HG03575 (cell line): ENCODE results near the gene YEATS2.
"Not testable (repeated sequence)": the region's sequence is repeated elsewhere in the genome, so short reads cannot be mapped to it uniquely, and the experiment has no call there.

Experiments used
- ATAC-seq: cut with Tn5 transposase; IDR thresholded peaks from one replicate; pipeline ENCODE4 v1.9.1; 2021; ENCODE audit not compliant: unreplicated experiment, insufficient number of reproducible peaks, low FRiP score; ENCODE audit errors: extremely low read depth

The YEATS2 gene

DNA sequence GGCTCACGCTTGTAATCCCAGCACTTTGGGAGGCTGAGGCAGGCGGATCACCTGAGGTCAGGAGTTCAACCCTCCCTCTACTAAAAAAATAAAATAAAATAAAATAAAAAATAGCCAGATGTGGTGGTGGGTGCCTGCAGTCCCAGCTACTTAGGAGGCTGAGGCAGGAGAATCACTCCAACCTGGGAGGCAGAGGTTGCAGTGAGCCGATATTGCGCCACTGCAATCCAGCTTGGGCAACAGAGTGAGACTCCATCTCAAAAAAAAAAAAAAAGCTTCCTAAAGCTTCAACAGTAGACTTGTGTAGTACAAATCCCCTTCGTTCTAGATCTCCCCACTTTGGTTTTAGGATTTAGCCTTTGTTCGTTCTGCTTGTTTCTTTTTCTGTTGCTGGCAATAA lies 6.3 kb downstream of the YEATS2 start:
- not testable (repeated sequence) for ATAC-seq

DNA sequence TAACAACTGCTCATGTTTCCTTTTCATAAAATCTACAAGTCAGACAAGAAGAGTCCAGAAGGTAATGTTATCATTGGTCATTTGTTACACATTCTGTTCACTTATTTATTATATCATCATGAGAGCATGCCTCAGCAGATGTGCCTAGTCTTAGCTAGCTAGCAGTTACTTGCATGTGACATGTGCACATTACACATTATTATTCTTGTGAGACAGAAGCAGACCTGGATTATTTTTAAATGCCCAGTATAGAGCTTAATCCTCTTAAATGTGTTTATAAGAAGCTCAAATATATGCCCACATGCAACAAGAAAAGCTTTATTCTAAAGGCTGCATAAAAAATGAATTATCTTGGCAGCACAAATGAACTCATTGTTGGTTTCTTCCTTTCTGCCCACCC lies 12.6 kb downstream of the YEATS2 start:
- ATAC-seq = no peak

DNA sequence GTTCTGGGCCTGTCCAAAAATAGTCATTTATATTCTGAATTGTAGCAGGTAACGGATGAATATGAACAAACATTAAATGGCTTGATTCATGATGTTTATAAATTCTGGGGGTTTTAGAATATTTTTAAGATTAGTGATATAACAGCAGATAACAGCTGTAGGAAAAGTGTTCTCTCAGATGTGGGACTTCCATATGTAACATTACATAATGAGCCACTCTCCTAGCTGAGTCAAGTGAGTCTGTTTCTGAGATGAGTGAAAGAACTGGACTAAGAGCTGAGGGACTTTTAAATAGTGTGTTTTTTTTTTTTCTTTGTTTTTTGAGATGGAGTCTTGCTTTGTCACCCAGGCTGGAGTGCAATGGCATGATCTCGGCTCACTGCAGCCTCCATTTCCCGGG lies 13.9 kb downstream of the YEATS2 start:
- ATAC-seq = no peak

DNA sequence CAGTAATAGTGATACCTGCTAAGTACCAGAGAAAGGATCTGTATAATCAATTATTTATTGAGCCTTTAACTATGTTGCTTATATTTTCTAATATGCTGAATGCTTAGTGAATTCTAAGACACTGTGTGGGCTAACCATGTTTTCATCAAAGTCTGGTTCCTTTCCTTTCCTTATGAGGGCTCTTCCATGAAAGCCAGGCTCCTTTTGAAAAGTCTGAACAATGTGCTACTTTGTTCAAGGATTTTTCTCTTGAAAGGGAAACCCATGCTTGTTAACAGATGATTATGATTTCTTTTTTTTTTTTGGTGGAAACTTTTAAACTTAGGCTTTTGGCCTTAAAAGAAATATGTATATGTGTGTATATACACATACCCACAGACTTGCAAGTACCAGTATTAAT lies 17.0 kb downstream of the YEATS2 start:
- ATAC-seq = no peak

DNA sequence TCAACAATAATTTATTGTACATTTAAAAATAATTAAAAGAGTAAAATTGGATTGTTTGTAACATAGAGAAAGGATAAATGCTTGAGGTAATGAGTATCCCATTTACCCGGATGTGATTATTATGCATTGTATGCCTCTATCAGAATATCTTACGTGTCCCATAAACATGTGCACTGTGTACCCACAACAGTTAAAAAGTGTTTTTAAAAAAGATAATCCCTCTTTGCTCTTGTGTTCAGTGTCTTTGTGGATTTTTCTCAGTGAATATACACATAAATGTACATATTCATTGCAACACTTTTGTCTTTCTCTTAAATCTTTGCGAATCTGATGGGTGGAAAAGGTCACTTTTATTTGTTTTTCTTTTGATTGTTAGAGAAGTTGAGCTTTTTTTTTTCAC lies 20.4 kb downstream of the YEATS2 start:
- ATAC-seq = no peak

DNA sequence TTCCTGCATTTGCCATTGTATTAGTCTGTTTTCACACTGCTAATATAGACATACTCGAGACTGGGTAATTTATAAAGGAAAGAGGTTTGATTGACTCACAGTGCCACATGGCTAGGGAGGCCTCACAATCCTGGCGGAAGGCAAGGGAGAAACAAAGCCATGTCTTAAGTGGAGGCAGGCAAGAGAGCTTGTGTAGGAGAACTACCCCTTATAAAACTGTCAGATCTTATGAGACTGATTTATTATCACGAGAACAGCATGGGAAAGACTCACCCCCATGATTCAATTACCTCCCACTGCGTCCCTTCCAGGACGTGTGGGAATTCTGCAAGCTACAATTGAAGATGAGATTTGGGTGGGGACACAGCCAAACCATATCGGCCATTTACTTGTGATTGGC lies 27.8 kb downstream of the YEATS2 start:
- ATAC-seq = no peak

DNA sequence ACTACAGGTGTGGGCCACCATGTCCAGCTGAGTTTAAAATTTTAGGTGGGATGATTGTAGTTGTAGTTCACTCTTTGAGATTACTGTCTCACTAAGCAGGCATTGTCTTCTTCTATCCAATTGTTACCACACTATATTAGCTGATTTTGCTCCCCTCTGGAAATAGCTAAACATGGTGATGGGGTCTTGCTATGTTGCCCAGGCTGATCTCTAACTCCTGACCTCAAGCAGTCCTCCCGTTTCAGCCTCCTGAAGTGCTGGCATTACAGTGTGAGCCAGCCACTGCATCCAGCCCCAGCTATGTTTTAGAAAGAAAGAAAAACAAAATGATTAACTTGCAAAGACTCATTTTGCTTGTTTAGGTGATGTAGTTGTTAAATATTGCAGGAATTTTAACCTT lies 30.6 kb downstream of the YEATS2 start:
- ATAC-seq = no peak

DNA sequence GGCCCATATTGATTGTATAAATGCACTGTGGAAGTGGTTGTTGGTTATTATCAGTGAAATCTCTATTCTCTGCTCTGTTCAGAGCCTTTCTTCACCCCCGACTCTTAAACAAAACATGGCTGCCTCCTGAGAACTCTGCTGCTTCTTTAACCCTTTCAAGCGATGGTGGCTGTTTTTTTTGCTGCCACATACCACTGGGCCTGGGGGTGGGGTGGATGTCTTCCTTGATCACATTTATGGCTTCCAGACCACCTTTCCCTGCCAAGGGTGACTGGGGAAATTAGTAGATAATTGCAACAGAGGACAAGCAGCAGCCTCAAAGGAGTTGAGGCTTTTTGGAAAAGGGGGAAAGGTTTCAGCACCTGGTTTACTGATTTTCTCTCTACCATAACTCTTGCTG lies 32.8 kb downstream of the YEATS2 start:
- no peak for ATAC-seq

DNA sequence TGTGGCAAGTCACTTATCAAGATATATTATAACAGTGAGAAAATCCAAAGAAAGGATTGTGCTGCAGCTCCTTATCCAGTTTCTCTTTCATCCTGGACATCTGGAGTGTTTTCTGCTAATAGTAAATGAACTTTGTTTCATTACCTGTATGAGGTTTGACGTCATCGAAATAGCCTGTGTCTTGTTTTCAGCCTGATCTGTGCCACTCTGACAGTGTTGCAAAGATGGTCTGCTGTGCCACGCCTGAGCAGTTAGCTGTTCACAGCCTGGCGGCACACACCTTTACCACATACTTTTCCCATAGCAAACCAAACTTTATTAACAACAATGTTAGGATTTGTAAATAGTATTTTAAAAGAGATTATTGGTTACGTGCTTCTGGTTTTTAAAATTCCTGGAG lies 34.0 kb downstream of the YEATS2 start:
- no peak for ATAC-seq

DNA sequence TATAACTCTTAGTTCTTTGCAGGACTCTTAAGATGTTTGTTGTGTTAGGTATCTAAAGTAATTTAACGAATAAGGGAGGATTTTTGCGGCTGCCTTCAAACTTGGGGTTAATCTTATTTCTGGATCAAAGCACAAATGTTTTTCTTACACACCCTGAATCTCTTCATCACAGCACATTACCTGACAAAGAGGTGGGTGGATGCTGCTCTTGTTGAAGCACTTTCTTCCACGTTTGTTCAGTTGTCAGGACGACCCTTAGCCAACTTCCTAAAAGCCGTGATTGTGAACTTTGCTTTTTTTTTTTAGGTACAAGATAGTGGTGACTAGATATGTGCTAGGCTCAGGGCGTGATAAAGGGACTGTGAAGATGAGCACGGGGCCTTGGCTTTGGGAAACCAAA lies 36.0 kb downstream of the YEATS2 start:
- no peak for ATAC-seq

DNA sequence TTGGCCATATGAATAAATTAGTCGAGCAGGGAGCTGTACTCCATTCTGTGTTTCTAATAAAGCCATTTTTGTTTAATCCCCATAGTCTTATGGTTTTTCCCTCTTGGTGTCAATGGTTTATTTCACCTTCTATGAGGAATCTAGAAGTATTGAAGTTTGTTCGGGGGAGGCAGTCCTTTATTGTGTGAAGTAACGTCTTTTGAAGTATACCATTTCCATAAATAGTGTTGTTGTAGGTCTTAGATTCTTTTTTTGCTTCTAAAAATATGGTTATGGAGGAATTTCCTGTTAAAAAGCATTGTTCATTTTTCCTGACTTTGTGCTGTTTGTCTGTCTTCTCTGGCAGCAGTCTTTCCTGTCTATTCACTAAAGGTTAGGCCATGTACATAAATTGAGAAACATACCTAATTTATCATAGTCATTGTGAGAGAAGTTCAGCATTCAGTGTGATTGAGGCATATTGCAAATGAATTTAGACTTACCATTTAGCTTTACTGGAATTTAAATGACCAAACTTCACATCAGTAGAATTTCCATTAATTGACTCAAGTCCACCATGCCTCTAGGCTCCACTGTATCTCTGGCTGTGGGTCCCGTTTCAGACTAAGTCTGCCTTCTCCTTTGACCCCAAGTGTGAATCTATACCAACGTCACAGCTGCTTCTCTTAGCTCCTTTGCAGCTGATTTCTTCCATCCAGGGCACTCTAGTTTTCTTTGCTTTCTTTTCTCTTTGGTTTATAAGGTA lies 37.3 kb downstream of the YEATS2 start:
- no peak for ATAC-seq

DNA sequence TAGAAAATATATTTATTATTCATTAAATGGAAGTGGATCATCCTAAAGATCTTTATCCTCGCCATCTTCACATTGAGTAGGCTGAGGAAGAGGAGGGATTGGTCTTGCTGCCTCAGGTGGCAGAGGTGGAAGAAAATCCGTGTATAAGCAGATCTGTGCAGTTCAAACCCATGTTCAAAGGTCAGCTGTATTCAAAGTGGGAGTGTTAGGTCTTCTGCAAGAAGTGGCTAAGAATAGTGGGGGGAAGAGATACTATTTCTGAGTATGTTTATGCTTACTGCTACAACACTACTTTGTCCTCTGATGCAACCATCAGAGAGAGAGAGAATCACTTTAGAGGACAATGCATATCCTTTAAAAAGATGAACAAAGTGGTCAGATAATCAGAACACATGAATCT lies 39.5 kb downstream of the YEATS2 start:
- ATAC-seq = no peak

DNA sequence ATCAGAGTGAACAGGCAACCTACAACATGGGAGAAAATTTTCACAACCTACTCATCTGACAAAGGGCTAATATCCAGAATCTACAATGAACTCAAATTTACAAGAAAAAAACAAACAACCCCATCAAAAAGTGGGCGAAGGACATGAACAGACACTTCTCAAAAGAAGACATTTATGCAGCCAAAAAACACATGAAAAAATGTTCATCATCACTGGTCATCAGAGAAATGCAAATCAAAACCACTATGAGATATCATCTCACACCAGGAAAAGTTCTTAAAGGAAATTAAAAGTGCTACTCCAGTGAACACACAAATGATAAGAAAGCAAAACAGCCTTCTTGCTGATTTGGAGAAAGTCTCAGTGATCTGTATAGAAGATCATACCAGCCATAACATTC lies 42.6 kb downstream of the YEATS2 start:
- ATAC-seq = not testable (repeated sequence)

DNA sequence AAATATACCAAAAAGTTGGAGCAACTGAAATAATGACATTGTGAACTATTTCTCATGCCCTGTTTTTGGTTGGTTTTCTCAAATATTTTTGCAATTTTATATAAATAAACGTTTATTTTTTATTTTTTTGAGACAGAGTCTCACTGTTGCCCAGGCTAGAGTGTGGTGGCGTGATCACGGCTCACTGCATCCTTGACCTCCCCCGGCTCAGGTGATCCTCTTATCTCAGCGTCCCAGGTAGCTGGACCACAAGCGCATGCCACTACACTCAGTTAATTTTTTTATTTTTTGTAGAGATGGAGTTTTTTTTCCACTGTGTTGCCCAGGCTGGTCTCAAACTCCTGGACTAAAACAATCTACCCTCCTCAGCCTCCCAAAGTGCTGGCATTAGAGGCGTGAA lies 45.6 kb downstream of the YEATS2 start:
- no peak for ATAC-seq

DNA sequence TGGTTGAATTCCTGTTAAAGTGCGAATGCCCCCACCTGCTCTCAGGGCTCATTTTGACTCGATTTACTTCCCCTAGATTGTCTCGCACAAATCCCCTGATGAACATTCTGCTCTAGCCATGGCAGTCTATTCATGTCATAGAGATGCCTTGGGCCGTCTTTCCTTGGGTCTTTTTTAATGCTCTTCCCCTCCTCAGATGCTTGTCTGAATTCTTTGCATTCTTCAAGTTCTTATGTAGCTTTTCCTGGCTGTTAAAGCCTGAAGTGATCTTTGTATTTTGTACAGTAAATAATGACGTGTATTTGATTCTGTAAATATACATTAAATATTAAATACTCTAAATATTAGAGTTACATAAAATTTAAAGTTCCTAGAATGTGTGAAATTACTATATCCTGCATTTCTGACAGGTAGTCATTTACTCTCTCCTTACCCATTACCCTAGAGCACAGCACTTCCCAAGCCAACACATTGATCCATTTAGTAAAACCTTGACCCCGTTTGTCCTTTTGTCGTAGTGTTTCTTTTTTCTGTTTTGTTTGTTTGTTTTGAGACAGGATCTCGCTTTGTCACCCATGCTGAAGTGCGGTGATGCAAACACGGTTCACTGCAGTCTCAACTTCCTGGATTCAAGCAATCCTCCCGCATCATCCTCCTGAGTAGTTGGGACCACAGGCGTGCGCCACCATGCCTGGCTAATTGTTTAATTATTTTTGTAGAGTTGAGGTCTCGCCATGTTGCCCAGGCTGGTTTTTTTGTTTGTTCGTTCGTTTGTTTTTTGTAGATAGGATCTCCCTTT lies 47.9 kb downstream of the YEATS2 start:
- ATAC-seq = no peak

DNA sequence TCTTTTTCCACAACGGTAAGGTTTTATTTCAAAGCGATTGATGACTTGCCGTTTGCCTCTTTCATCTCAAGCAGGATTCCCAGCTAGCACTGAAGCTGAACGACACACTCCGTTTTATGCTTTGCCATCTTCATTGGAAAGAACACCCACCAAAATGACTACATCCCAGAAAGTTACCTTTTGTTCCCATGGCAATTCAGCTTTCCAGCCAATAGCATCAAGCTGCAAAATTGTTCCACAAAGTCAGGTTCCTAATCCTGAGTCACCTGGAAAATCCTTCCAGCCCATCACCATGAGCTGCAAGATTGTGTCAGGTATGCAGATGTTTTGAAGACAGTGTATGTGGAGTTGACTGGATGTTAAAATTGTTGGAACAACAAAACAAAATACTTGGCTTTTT lies 56.5 kb downstream of the YEATS2 start:
- no peak for ATAC-seq

DNA sequence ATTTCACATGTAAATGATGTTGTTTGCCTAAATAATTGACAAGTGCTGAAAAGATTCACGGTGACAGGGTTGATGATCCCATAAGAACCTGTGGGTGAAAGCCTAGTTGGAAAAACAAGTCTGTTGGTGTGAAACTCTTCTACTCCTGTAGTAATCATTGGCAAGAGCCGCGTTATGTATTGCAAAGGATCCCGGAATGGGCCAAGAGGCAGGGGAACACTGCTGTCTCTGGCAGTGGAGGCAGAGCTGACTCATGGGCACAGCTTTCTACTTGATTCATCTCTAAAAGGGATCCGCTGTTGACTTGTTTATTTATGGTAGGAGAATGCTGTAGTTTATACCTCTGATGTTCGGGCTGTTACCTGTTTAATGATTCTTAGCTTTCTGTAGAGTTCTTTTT lies 64.7 kb downstream of the YEATS2 start:
- ATAC-seq = no peak

DNA sequence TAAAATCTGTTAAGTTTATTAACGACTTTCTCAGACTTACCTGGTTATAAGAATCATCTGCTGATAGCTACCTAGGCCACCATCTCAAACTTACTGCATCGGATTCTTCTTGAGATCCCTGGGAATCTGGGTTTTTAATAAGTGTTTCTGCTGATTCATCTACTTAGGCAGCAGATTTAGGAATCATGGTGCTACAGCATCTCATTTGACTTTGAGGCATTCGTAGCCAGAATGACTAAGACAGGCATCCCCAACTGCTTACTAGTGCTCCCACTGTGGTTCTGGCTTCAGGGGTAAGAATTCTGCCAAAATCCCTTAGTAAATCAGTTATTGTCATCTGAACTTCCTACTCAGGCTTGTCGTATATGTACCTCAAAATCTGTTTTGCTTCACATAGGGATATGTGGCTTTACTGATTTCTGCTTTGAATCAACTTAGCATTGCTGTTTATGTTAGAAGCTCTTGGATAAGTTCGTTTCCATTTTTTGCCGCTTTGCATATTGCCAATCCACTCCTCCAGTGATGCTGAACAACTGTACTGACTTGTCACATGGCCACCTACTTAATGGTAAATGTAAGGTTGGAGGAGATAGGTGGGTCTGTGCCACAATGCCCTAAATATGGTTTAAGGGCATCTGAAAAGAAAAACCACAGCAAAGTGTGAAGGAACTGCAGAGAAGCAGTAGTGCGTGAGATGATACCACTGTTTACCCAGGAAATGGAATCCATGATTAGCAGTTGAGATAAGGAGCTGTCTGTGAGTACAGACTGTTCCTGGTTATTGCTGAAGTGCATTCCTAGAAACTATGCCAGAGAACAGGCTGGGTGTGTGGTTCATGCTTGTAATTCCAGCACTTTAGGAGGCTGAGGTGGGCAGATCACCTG lies 67.5 kb downstream of the YEATS2 start:
- no peak for ATAC-seq

DNA sequence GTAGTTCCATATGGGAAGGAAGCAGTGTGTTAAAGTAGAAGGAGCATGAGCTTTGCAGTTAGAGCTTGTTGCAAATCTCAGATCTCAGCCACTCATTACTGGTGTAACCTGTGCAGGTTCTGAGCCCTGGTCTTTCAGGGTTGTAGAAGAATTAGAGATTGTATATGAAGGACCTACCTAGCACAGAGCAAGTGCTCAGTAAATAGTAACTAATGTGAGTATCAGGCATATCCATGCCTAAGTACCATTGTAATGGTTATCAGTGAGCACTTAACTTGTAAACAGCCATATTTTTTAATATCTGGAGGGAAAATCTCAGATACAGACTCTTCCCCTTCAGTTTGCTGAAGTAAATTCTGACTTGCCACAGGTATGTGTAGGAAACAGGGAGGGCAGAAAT lies 68.5 kb downstream of the YEATS2 start:
- no peak for ATAC-seq
